T-helper 2 cell treated with Interferon-gamma antibody and Interleukin-4, amounts not matched to agents 5 μg/mL and 100 μg/mL, for 36 hours (primary cell): ENCODE measurements around the gene CP.
A peak's percentile ranks its signal among the peaks of the same experiment; 100 is the strongest.
"Not testable (repeated sequence)": the region's sequence is repeated elsewhere in the genome, so short reads cannot be mapped to it uniquely, and the experiment has no call there.

Source experiments
- DNase-seq: peaks from one replicate; pipeline ENCODE4 v3.0.0; 2021; ENCODE audit warnings: low spot score
- H3K27ac Mint-ChIP-seq: one replicate; pipeline ENCODE4 v1.8.0; 2021; ENCODE audit warnings: mild to moderate bottlenecking, mixed read lengths
- H3K27me3 Mint-ChIP-seq: one replicate; pipeline ENCODE4 v1.8.0; 2021; ENCODE audit warnings: low read depth, mixed read lengths
- H3K36me3 Mint-ChIP-seq: one replicate; pipeline ENCODE4 v1.8.0; 2021; ENCODE audit warnings: low read depth, mixed read lengths
- H3K4me1 Mint-ChIP-seq: one replicate; pipeline ENCODE4 v1.8.0; 2021; ENCODE audit warnings: low read depth, mixed read lengths
- H3K4me3 Mint-ChIP-seq: one replicate; pipeline ENCODE4 v1.8.0; 2022; ENCODE audit warnings: mild to moderate bottlenecking, moderate library complexity, mixed read lengths
- H3K9me3 Mint-ChIP-seq: one replicate; pipeline ENCODE4 v1.8.0; 2021; ENCODE audit warnings: mixed read lengths

The CP gene

DNA sequence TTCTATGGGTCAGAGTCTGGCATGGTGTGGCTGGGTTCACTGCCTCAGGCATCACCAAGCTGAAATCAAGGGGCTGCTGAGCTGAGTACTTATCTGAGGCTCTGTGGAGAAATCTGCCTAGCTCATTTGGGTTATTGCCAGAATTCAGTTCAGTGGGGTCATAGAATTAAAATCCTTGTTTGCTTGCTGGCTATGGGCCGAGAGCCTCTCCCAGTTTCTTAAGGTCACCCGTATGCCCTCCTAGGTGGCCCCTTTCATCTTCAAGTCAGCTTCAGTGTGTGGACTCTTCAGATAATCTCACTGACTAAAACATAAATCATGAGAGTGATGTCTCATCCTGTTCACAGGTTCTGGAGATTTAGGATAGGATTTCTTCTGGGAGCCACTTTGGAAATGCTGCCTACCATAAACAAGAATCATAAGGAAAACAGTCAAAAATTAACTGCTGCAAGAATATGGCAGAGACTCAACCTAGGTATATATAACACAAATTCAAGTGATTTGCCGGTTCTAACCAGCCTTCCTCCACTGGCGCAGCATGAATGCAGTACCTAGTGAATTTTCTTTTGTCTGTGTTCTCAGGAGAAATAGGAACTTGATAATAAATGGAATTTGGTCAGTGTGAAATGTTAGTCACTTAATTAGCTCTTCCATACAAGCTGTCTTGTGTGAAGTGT, 5.3 kb downstream of the CP start:
- Mint-ChIP-seq H3K27ac (no peak overlapping the region), H3K36me3 (no peaks in the 10 kb centered on the region), H3K4me3 (no peak overlapping the region), H3K9me3 (no peaks in the 10 kb centered on the region), H3K27me3 (peaks cover 6% of the 10 kb centered on the region), H3K4me1 (no peaks in the 10 kb centered on the region)
- no peak for DNase-seq

DNA sequence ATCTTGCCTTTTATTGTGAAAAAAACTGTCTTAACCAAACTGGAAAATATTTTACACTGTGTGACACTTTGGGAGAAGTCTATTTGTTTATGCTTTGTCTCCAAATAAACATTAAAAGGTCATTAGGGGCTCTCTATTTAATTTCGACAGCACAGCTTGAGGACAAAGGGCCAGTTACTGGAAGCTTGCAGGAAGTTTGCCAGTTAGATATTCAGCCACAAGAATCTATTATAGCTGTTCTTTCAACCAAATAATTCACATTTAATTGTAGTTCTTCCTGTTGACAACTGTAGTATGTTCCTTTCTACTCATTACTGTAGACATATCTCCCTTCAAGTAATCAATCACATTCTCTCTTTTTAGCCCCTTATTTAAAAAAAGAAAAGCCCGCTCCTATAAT, 6.1 kb downstream of the CP start:
- Mint-ChIP-seq H3K4me3 (no peak overlapping the region), H3K9me3 (no peaks in the 10 kb centered on the region), H3K4me1 (no peaks in the 10 kb centered on the region), H3K36me3 (no peaks in the 10 kb centered on the region), H3K27ac (no peak overlapping the region), H3K27me3 (peaks cover 10% of the 10 kb centered on the region)
- no peak for DNase-seq

DNA sequence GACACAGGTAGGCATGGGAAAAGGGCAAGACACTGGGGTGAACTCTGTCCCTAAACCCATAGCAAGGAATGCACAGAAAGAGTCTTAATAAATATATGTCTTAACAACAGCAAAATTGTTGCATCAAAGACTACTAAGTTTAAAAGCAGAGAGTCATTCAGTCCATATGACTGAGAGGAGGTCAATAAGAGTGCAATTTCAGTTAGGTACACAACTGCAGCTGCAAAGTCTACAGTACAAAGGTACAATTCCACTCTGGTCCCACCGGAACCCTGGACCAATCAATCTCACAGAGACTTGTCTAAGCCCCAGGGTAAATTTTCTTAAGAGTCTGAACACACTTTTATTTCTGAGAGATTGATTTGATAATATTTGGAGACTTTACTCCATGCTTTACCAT, 6.9 kb downstream of the CP start:
- no peaks in the 10 kb centered on the region for H3K36me3 Mint-ChIP-seq
- no peak overlapping the region for H3K4me3 Mint-ChIP-seq
- H3K27me3 Mint-ChIP-seq: peaks cover 16% of the 10 kb centered on the region
- H3K27ac Mint-ChIP-seq: no peak overlapping the region
- DNase-seq: no peak
- no peaks in the 10 kb centered on the region for H3K9me3 Mint-ChIP-seq
- no peaks in the 10 kb centered on the region for H3K4me1 Mint-ChIP-seq

GRCh38 chr3:149212386-149212785, 9.2 kb downstream of the CP start:
- no peaks in the 10 kb centered on the region for H3K4me1 Mint-ChIP-seq
- H3K27me3 Mint-ChIP-seq: peaks cover 24% of the 10 kb centered on the region
- no peaks in the 10 kb centered on the region for H3K36me3 Mint-ChIP-seq
- no peaks in the 10 kb centered on the region for H3K9me3 Mint-ChIP-seq
- H3K27ac Mint-ChIP-seq: no peak overlapping the region
- DNase-seq: no peak
- no peak overlapping the region for H3K4me3 Mint-ChIP-seq

- Mint-ChIP-seq H3K9me3 (no peaks in the 10 kb centered on the region), H3K4me3 (no peak overlapping the region), H3K4me1 (peaks cover 2% of the 10 kb centered on the region), H3K27ac (no peak overlapping the region), H3K36me3 (no peaks in the 10 kb centered on the region), H3K27me3 (peaks cover 46% of the 10 kb centered on the region)
- DNase-seq: no peak
These were observed 12.2 kb downstream of the CP start for GRCh38 chr3:149209431-149209830.

DNA sequence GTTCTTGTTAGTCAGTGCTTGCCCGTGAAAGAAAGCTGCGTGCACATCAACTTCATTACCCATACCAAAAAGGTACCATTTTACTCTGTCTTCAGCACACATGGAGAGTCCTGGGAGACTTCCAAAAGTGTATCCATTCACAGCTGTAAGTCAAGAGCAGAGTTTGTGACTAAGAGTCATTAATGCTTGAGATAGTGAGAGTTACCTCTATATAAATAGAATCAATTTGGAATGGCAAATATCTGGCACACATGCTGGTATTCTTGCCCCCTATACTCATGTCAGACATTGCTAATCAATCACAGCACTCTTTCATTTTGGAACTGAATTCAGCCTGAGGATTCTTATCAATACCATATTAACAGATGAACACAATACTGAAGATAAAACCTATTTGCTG, 14.2 kb downstream of the CP start:
- peaks cover 50% of the 10 kb centered on the region for H3K27me3 Mint-ChIP-seq
- no peaks in the 10 kb centered on the region for H3K9me3 Mint-ChIP-seq
- H3K4me3 Mint-ChIP-seq: no peak overlapping the region
- H3K27ac Mint-ChIP-seq: no peak overlapping the region
- H3K4me1 Mint-ChIP-seq: peaks cover 11% of the 10 kb centered on the region
- no peaks in the 10 kb centered on the region for H3K36me3 Mint-ChIP-seq
- DNase-seq: no peak

DNA sequence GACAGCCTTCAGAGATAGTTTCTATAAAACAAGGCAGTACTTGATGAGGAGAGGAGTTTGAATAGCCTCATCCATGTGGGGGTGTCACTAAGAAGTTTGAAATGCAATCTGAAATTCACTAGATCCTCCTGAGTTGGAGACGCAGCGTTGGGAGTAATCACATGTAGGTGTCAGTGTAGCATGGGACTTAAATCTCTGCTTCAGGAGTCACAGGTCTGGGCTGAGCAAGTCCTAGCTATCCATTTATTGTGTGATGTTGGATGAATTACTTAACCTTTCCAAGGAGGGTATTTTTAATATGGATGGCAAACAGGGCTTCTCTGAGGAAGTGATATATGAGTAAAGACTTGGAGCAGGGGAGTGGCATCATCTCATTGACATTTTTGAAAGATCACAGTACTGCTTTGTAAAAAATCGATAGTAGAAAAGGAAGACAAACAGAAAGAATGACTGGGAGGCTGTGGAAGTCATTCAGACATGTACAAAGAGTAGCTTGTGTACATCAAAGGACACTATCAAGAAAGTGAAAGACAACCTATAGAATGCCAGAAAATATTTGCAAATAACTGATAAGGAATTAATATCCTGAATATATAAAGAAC, 17.1 kb downstream of the CP start:
- H3K4me1 Mint-ChIP-seq: peaks cover 13% of the 10 kb centered on the region
- H3K4me3 Mint-ChIP-seq: no peak overlapping the region
- no peak overlapping the region for H3K27ac Mint-ChIP-seq
- H3K36me3 Mint-ChIP-seq: no peaks in the 10 kb centered on the region
- DNase-seq: no peak
- no peaks in the 10 kb centered on the region for H3K9me3 Mint-ChIP-seq
- peaks cover 40% of the 10 kb centered on the region for H3K27me3 Mint-ChIP-seq

DNA sequence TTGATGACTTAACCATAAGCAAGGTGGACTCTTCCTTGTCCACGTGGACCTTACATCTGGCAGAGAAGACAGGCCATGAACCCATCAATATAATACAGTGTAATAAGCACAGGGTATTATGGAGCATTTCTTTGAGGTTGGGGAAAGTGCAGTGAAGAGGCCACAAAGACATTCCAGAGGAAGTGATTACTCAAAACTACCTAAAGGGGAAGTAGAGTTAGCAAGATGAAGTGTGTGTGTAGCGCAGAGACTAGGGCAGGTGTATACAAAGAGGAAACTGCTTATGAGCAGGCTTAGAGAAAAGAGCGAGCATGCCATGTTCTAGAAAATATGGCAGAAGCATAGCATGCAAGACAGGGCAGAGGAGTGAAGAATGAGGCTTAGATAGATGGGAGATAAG, 17.9 kb downstream of the CP start:
- no peak for DNase-seq
- H3K9me3 Mint-ChIP-seq: no peaks in the 10 kb centered on the region
- no peak overlapping the region for H3K27ac Mint-ChIP-seq
- peaks cover 34% of the 10 kb centered on the region for H3K27me3 Mint-ChIP-seq
- peak overlapping the region; percentile 10 for H3K4me3 Mint-ChIP-seq
- peaks cover 13% of the 10 kb centered on the region for H3K4me1 Mint-ChIP-seq
- H3K36me3 Mint-ChIP-seq: no peaks in the 10 kb centered on the region

DNA sequence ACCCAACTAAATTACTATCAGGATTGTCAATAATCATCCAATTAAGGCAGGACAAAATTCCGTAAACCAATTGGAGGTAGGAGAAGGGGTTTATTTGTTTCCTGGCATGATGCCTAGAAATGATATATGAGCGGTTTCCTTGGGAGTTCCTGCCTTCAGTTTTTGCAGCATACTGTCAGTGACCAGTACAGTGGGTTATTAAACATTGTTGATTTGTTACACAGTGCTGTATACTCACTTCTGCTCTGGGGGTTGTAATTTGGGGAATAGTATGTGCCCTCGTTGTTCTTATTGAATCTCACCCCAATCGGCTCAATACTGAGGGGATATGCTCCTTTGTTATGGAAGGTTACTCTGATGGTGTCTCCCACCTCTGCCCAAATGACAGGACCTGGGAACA, 22.2 kb downstream of the CP start:
- no peak overlapping the region for H3K4me3 Mint-ChIP-seq
- DNase-seq: no peak
- no peaks in the 10 kb centered on the region for H3K9me3 Mint-ChIP-seq
- peaks cover 11% of the 10 kb centered on the region for H3K4me1 Mint-ChIP-seq
- no peaks in the 10 kb centered on the region for H3K36me3 Mint-ChIP-seq
- H3K27me3 Mint-ChIP-seq: peaks cover 45% of the 10 kb centered on the region
- no peak overlapping the region for H3K27ac Mint-ChIP-seq

DNA sequence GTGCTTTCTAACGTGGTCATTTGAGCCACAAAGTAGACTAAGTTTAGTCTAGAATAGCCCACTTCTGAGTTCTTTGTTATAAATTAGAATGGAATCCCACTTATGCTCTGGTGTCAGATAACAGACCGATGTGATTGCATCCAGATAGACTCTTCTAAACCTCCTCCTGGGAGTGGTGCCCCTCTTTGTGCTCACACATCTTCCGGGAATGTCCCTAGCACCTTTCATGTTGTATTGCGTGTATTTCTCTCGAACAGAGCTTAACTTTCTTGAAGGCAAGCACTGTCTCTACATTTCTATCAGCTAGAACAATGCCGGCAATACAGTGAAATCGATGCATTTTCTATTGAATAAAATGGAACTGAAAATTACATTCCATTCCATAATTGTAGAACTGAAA, 23.0 kb downstream of the CP start:
- Mint-ChIP-seq H3K27ac (no peak overlapping the region), H3K4me1 (peaks cover 3% of the 10 kb centered on the region), H3K9me3 (no peaks in the 10 kb centered on the region), H3K36me3 (no peaks in the 10 kb centered on the region), H3K27me3 (peaks cover 46% of the 10 kb centered on the region), H3K4me3 (no peak overlapping the region)
- DNase-seq: no peak

DNA sequence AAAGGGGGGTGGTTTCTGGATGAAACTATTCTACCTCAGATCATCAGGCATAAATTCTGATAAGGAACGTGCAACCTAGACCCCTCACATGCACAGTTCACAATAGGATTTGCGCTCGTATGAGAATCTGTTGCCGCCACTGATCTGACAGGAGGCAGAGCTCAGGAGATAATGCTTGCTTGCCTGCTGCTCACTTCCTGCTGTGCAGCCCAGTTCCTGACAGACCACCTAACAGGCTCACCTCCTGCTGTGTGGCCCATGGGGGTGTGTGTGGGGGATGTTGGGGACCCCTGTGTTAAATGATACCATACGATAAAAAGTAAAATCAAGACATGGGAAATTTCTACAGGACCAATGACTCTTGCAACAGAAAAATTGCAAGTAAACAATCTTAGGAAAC, 24.0 kb downstream of the CP start:
- no peak for DNase-seq
- no peaks in the 10 kb centered on the region for H3K9me3 Mint-ChIP-seq
- H3K36me3 Mint-ChIP-seq: no peaks in the 10 kb centered on the region
- H3K27me3 Mint-ChIP-seq: peaks cover 50% of the 10 kb centered on the region
- H3K27ac Mint-ChIP-seq: no peak overlapping the region
- no peak overlapping the region for H3K4me3 Mint-ChIP-seq
- peaks cover 2% of the 10 kb centered on the region for H3K4me1 Mint-ChIP-seq

DNA sequence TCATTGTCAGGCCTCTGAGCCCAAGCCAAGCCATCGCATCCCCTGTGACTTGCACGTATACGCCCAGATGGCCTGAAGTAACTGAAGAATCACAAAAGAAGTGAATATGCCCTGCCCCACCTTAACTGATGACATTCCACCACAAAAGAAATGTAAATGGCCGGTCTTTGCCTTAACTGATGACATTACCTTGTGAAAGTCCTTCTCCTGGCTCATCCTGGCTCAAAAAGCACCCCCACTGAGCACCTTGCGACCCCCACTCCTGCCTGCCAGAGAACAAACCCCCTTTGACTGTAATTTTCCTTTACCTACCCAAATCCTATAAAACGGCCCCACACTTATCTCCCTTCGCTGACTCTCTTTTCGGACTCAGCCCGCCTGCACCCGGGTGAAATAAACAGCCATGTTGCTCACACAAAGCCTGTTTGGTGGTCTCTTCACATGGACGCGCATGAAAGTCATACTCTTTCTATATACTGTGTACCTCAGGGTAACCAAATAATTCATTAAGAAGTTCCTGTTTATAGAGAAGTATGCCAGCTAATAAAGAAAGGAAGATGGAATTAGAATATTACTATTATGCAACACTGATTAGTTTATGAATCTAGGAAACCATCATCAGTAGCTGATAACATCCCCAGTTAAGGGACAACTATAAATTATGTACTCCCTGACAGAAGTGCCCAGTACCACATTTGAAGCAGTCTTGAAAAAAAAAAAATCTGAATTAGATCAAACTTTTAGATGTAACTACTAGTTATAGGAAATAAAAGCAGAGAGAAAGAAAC, 24.6 kb downstream of the CP start:
- H3K27ac Mint-ChIP-seq, H3K4me3 Mint-ChIP-seq: not testable (repeated sequence)

DNA sequence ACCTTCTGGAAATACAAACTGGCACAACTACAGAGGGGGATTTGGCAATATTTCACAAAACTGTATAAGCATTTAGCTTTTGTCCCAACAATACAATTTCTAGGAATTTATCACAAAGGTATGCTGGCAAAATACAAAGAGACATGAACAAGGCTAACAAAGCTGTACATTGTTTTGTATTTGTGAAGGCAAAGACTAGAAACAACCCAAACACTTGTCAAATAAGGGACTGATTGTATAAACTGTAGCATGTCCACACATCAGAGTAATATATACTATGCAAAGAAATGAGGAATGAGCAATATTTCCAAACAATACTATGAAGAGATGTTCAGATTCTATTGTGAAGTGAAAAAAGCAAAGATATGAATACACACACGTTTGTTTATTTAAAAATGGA, 26.4 kb downstream of the CP start:
- no peak overlapping the region for H3K27ac Mint-ChIP-seq

More for the DNA sequence above, 24.6 kb downstream of the CP start:
- not testable (repeated sequence) for DNase-seq, H3K4me1 Mint-ChIP-seq, H3K36me3 Mint-ChIP-seq, H3K9me3 Mint-ChIP-seq
- H3K27me3 Mint-ChIP-seq: peaks cover 50% of the 10 kb centered on the region

GRCh38 chr3:149188494-149188893, 33.1 kb downstream of the CP start:
- Mint-ChIP-seq H3K4me1 (no peaks in the 10 kb centered on the region), H3K27ac (no peak overlapping the region), H3K36me3 (no peaks in the 10 kb centered on the region), H3K27me3 (peaks cover 25% of the 10 kb centered on the region), H3K9me3 (no peaks in the 10 kb centered on the region), H3K4me3 (no peak overlapping the region)
- no peak for DNase-seq

More for the DNA sequence above, 26.4 kb downstream of the CP start:
- H3K27me3 Mint-ChIP-seq: peaks cover 55% of the 10 kb centered on the region
- no peaks in the 10 kb centered on the region for H3K9me3 Mint-ChIP-seq
- H3K4me3 Mint-ChIP-seq: no peak overlapping the region
- H3K4me1 Mint-ChIP-seq: no peaks in the 10 kb centered on the region
- no peak for DNase-seq
- no peaks in the 10 kb centered on the region for H3K36me3 Mint-ChIP-seq
